GM13976 (cell line): Measurements from ENCODE around the gene DCST2.

Source experiments
- DNase-seq: peaks from one replicate; pipeline ENCODE4 v3.0.0; 2012; ENCODE audit warnings: low spot score
- in situ Hi-C: fragments of 300-500 bp; cut with MboI; formaldehyde crosslinking; loops from one replicate; pipeline ENCODE4 v1.12.0; 2022; ENCODE audit warnings: low sequenced_read_pairs, mixed read lengths, inconsistent platforms; ENCODE audit not compliant: unreplicated experiment
- TF ChIP-seq, protein P1 (sequence below): IDR thresholded peaks from 2 replicates; pipeline ENCODE4 v1.5.1; 2012; ENCODE audit warnings: borderline replicate concordance, mild to moderate bottlenecking; ENCODE audit not compliant: insufficient read depth; ENCODE audit errors: extremely low read depth, missing control alignments, control extremely low read depth

Gene DCST2

GRCh38 chr1:155033524-155033923 is at the start of gene DCST2, which contains the start of gene DCST1:
Gene DCST2 (minus strand): TSS chr1:155033781. CDS start chr1:155033701, 80 bp downstream.
Gene DCST1 (plus strand): TSS chr1:155033824. CDS start chr1:155034037, 213 bp downstream.
- in situ Hi-C loops = no loop called here
- DNase-seq = no peak
- TF ChIP-seq, protein P1, sequence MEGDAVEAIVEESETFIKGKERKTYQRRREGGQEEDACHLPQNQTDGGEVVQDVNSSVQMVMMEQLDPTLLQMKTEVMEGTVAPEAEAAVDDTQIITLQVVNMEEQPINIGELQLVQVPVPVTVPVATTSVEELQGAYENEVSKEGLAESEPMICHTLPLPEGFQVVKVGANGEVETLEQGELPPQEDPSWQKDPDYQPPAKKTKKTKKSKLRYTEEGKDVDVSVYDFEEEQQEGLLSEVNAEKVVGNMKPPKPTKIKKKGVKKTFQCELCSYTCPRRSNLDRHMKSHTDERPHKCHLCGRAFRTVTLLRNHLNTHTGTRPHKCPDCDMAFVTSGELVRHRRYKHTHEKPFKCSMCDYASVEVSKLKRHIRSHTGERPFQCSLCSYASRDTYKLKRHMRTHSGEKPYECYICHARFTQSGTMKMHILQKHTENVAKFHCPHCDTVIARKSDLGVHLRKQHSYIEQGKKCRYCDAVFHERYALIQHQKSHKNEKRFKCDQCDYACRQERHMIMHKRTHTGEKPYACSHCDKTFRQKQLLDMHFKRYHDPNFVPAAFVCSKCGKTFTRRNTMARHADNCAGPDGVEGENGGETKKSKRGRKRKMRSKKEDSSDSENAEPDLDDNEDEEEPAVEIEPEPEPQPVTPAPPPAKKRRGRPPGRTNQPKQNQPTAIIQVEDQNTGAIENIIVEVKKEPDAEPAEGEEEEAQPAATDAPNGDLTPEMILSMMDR = no peak

DNA sequence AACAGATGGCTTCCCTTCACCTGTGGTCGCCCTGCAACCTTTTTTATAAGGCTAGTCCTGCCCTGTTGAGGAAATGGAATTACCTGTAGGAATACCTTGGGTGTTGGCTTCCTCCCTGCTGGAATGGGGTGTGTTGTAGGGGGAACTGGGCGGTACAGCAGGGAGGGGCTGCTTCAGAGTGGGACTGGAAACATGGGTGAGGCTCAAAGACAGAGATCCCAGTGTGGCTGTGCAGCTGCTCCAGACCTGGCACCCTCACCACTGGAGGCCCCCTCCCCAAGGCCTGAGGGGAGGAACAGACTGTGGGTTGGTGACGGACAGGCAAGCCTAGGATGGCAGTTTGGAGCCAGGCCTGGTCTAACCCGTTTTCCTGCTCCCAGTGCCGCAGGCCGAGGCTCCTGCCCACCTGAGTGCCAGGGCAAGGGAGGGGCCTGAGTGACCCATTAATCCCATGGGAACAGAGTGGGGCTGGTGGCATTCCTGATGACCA is 49.5 kb upstream of the DCST2 start:
- in situ Hi-C loops = no loop called here
- TF ChIP-seq, protein P1 = no peak
- no peak for DNase-seq

DNA sequence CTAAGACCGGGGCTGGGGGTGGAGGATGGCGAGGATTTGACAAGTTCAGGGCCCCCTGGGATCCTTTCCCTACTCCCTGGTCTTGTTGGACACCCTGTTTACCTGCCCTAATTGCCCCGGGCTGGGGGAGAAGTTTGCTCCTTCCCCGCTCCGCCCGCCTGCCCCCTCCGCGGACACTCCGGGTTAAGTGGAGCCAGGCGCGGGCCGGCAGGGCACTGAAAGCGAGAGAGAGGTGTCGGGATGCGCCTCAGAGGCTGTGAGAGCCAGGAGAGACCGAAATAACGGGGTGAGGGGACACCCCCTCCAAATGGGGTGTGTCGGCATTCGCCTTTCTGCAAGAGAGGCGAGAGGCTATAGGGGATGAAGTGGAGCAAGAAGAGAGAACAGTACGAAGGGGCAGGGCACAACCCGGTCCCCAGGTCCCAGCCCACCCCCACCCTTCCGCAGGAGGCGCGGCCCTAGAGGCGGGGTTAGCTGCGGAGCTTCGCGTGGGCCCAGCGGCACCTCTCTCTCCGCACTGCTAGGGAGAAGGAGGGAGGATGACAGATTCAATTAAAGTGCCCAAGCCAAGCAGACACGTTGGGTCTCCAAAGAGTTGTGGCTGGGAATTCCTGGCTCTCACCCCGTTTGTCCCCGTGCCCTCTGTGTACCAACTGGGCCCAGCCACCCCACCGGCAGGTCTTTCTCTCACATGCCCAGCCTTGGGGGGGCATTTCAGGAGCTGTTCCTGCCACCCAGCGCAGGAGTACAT is 48.9 kb upstream of the DCST2 start:
- no peak for DNase-seq
- in situ Hi-C loops = no loop called here
- TF ChIP-seq, protein P1 = no peak

GRCh38 chr1:155081472-155082300 is 48.1 kb upstream of the DCST2 start:
- in situ Hi-C loops = no loop called here
- TF ChIP-seq, protein P1 = no peak
- no peak for DNase-seq

DNA sequence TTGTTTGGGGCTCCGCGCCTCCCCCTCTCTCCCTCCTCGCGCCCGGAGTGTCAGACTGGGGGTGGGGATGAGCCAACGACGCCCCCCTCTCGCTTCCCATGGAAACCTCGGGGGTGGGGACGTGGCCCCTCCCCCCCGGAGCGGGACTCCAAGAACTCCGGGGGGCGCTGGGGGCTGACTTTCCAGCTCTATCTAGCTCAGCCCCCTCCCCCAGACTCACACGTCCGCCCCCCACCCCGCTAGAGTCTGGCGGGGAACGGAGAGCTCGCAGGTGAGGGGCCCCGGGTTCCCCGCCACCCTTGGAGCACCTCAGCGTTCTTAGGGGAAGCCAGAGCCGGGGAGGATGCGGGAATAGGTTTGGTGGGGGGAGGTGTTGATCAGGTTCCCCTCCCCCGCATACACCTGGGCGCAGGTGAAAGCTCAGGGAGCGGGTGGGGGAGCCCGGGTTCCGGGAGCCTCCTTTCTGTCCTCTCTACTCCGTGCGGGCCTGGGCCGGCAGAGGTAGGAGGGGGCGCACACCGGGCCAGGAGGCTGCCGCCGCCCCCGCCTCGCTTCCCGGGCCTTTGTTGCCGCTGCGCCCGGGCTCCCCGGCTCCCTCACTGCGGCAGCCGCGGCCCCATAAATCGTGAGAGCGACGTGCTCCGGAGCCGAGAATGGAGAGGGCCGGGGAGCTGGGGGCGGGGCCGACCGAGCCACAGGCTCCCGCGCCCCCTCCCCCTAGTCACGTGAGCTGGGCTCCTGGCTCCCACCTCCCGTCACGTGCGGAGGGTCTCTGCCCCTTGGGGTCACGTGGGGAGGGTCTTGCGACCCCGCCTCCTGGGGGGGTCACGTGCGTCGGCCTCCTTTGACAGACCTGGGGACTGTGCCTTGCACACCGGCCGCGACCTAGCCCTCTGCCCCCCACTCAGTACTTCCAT is 47.0 kb upstream of the DCST2 start:
- DNase-seq = no peak
- TF ChIP-seq, protein P1 = no peak
- in situ Hi-C loops = no loop called here
